Cardiac fibroblast (primary cell): ENCODE results near the gene CCDC40.

Source experiments
- DNase-seq, 2 donors: peaks; one replicate each; pipeline versions ENCODE4 v3.0.0 to v3.0.0-alpha.2; 2010; ENCODE audit warnings: low read depth in 2 of 2
- H3K4me3 ChIP-seq, 2 donors: replicated peaks in 1 of 2; 1 replicate in 1 of 2; 2 replicates in 1 of 2; pipeline ENCODE4 v1.5.1; 2011; ENCODE audit warnings: low read depth in 2 of 2, low read length in 2 of 2, mild to moderate bottlenecking in 2 of 2, moderate library complexity in 1 of 2
- TF ChIP-seq, protein P1 (sequence below): IDR thresholded peaks from one replicate; pipeline ENCODE4 v1.5.1; 2011; ENCODE audit warnings: low read depth, mild to moderate bottlenecking, low read length, inconsistent platforms

The CCDC40 gene

DNA sequence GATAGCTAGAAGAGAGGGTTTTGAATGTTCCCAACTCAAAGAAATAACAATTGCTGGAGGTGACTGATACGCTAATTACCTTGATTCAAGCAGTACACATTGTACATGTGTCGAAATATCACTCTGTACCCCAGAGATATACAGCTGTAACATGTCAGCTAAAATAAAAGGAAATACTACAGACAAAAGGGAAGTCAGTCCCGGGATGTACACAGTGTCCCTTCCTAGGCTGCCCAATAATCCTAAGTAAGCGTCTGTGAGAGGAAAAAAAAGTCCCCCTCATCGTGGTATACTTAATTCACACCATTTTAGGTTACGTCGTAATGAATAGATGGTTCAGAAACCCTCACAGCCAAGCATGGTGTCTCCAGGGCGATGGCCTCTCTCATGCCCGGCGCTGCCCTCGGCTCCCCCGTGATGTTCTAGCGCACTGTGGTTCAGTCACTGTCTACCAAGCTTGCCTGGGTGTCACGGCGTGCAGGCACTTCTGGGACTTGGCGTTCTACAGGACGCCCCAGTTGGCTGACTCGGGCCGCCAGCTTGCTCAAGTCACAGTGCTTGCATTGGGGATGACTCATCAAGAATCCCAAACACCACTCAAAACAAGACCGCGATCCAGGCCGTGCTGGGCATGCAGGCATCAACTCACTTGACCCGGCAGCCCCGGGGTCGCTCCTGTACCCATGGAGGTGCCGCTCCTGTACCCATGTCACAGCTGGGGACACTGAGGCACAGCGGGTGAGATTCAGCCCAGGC, 27.6 kb downstream of the CCDC40 start:
- peak; percentile 68 to 81 for DNase-seq
- TF ChIP-seq, protein P1, sequence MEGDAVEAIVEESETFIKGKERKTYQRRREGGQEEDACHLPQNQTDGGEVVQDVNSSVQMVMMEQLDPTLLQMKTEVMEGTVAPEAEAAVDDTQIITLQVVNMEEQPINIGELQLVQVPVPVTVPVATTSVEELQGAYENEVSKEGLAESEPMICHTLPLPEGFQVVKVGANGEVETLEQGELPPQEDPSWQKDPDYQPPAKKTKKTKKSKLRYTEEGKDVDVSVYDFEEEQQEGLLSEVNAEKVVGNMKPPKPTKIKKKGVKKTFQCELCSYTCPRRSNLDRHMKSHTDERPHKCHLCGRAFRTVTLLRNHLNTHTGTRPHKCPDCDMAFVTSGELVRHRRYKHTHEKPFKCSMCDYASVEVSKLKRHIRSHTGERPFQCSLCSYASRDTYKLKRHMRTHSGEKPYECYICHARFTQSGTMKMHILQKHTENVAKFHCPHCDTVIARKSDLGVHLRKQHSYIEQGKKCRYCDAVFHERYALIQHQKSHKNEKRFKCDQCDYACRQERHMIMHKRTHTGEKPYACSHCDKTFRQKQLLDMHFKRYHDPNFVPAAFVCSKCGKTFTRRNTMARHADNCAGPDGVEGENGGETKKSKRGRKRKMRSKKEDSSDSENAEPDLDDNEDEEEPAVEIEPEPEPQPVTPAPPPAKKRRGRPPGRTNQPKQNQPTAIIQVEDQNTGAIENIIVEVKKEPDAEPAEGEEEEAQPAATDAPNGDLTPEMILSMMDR: no peak
- no peak overlapping the region for H3K4me3 ChIP-seq

DNA sequence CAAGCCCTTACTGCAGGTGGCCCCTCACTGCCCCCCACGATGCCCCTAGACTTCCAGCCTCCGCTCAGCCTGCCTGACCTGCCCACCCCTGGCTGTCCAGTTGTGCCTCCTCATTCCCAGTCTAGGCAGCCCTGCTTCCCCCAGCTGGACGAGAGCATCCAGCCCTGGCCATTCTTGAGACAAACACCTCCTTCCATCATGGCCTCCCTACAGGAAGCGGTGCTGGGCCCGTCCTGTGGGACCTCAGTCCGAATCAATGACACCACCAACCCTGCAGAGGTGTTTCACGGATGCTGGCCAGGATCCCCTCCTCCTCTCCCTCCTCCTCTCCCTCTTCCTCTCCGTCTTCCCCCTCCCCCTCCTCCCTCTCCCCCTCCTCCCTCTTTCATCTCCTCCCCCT, 28.3 kb downstream of the CCDC40 start:
- no peak for DNase-seq
- no peak overlapping the region for H3K4me3 ChIP-seq
- TF ChIP-seq, protein P1: no peak

DNA sequence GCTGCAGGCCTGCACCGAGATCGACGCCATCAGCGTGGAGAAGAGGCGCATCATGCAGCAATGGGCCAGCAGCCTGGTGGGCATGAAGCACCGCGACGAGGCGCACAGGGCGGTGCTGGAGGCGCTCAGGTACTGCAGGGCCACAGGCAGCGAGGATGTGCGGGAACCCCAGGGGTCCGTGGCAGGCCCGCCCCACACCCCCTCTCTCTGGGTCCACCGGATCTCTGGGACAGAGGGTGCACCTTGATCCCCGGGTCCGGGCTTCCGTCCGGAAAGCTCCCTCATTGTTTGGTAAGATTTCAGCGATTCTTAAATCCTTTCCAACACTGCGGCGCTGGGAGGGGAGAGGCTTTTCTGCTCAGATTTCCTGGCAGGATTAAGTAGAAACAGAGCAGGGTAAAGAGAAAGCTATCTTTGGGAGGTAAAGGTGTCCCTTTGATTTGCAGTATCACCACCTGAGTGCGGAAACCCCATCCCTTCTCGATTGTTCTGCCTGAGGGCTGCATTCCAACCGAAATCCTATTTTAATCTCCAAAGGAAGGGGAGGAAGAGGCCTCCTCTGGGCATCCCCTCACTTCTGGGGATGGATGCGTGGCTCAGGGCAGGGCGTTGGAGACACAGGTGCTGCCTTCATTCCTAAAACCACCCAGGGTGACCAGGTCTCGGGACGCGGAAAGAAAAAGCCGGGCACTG, 29.2 kb downstream of the CCDC40 start:
- TF ChIP-seq, protein P1: no peak
- DNase-seq: no peak
- H3K4me3 ChIP-seq: no peak overlapping the region

DNA sequence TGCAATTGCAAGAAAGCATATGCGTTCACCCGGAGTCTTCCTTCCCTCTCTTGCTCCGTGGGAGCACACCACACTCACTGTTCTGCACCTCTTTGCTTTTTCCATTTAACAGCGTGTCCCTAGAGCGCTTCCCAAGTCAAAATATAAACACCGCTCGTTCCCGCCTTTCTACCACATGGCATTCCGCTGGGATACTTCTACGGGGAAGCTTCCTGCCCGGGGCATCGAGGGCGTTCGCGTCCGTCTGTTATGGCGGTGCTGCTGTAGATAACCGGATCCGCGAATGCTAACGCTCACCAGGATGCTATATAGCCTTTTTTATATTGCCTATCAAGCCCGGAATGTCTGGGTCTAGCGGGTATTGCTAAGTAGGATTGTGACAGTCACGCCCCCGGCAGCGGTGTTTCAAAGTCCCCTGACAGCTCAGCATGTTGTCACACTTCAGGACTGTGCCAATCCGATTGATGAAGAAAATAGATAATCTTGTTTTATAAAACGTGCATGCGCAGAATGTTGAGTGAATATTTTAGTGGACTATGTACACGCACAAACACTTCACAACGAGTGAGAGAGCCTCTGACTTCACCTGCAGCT, 31.0 kb downstream of the CCDC40 start:
- H3K4me3 ChIP-seq: no peak overlapping the region
- TF ChIP-seq, protein P1: no peak
- DNase-seq: no peak

DNA sequence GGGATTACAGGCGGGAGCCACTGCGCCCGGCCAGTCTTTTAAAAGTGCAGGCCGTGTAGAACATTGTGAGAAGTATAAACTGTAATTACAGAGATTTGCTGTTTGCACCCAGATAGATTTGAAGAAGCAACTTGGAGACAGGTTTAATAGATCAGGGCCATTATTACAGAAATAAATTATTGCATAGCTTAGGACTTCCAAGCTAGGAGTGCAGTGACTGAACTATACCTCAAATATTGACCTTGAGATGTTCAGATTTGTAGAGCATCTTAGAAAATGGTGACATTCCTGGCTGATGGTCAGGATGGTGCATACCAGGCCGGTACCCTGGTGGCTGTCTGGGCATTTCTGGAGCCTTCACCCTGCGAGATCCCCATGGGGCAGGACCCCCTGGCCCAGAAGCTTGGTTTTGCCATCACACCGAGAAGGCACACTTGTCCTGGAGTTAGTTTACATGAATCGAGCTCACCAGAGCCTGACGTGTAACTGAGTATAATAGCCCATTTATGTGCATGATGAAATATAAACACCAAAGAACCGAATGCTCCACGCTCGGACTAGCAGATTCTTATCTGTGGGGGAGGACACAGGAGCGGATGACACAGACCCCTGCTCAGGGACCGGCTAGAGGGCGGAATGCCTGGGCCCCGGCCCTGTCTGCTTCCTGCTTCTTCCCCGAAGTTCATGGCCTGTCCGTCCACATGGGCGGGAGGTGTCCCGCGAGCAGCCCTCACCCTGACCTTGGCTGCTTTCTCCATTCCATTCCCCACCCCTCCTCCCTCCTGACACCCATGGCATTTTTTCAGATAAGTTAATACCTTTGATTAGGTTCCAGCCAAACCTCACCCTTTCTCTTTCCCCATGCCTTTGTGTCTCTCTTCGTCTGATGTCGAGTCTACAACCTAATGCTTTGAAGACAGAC, 32.1 kb downstream of the CCDC40 start:
- no peak overlapping the region for H3K4me3 ChIP-seq
- DNase-seq: peak; percentile 39 to 54
- TF ChIP-seq, protein P1: no peak

DNA sequence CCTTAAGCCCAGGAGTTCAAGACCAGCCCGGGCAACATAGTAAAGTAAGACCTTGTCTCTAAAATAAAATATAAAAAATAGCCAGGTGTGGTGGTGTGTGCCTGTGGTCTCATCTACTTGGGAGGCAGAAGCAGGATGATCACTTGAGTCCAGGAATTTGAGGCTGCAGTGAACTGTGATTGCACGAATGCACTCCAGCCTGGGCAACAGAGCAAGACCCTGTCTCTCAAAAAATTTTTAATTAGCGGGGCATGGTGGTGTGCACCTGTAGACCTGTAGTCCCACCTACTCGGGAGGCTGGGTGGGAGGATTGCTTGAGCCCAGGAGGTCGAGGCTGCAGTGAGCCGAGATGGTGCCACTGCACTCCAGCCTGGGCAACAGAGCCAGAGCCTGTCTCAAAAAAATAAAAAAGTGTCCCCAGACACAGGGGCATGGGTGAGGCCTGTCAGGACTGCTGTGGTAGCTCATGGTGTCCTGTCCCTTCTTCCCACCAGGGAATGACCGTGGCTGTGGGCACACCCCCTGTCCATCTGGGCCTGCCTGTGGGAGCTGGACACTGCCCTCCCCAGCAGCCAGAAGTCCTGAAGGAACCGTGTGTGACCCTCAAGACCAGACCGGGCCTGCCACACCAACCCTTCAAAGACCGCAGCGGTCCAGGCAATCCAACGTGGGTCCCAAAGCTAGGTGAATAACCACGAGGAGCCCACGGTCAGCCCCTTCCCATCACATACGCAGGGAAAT, 34.1 kb downstream of the CCDC40 start:
- TF ChIP-seq, protein P1: no peak
- H3K4me3 ChIP-seq: peak overlapping the region; percentile 8 to 11
- DNase-seq: no peak
